Spleen (tissue), 11 donors: ENCODE data around the gene CCR9. TPM values are rescaled to one million over a fixed set of nuclear protein-coding genes. Genes with fewer than 3 reads are reported as not detected.

ENCODE experiments used
- DNase-seq: peaks from one replicate; pipeline ENCODE4 v3.0.0-alpha.2; 2020
- H3K27ac ChIP-seq, 8 donors: fragments of 200-600 bp; sonication (generic) in 7 of 8; 1 replicate in 4 of 8; 2 replicates in 4 of 8; pipeline versions ENCODE4 v1.5.0 to v1.8.0; 2016 to 2021; ENCODE audit warnings: inconsistent platforms in 4 of 8, mild to moderate bottlenecking in 4 of 8, moderate library complexity in 1 of 8
- H3K27me3 ChIP-seq, 7 donors: fragments of 200-600 bp; sonication (generic) in 6 of 7; replicated peaks in 1 of 7; 1 replicate in 4 of 7; 2 replicates in 3 of 7; pipeline versions ENCODE4 v1.5.0 to v1.8.0; 2016 to 2021; ENCODE audit warnings: inconsistent platforms in 3 of 7, mild to moderate bottlenecking in 1 of 7
- H3K36me3 ChIP-seq, 6 donors: fragments of 200-600 bp; sonication (generic) in 5 of 6; 1 replicate in 4 of 6; 2 replicates in 2 of 6; pipeline versions ENCODE4 v1.5.0 to v1.8.0; 2016 to 2021; ENCODE audit warnings: inconsistent platforms in 2 of 6
- H3K4me1 ChIP-seq, 6 donors: fragments of 200-600 bp; sonication (generic) in 5 of 6; 1 replicate in 3 of 6; 2 replicates in 3 of 6; pipeline versions ENCODE4 v1.5.0 to v1.8.0; 2016 to 2021; ENCODE audit warnings: inconsistent platforms in 3 of 6
- H3K4me3 ChIP-seq, 8 donors: fragments of 200-600 bp; sonication (generic) in 7 of 8; 1 replicate in 4 of 8; 2 replicates in 4 of 8; pipeline versions ENCODE4 v1.5.0 to v1.8.0; 2016 to 2021; ENCODE audit warnings: inconsistent platforms in 4 of 8, mild to moderate bottlenecking in 4 of 8, moderate library complexity in 2 of 8
- H3K9me3 ChIP-seq, 8 donors: fragments of 200-600 bp; sonication (generic) in 7 of 8; 1 replicate in 4 of 8; 2 replicates in 4 of 8; pipeline versions ENCODE4 v1.5.0 to v1.8.0; 2016 to 2021; ENCODE audit warnings: inconsistent platforms in 4 of 8
- CTCF ChIP-seq, 11 experiments: fragments of 200-600 bp in 7 of 11; fragments of 450-650 bp in 4 of 11; sonication (generic) in 4 of 11; IDR thresholded peaks in 8 of 11; conservative IDR thresholded peaks in 3 of 11; 1 replicate in 7 of 11; 2 replicates in 4 of 11; pipeline versions ENCODE4 v1.4.0 to v1.8.0; 2016 to 2021; ENCODE audit warnings: antibody characterized with exemption in 11 of 11, inconsistent platforms in 4 of 11, mild to moderate bottlenecking in 1 of 11
- POLR2A ChIP-seq, 3 donors: fragments of 450-650 bp; IDR thresholded peaks; one replicate each; pipeline ENCODE4 v1.5.1; 2017; ENCODE audit warnings: antibody characterized with exemption in 3 of 3, mild to moderate bottlenecking in 1 of 3
- POLR2AphosphoS5 ChIP-seq, 3 donors: sonication (generic); formaldehyde crosslinking; IDR thresholded peaks; one replicate each; pipeline ENCODE4 v1.5.1; 2017; ENCODE audit warnings: antibody characterized with exemption in 3 of 3
- WGBS, 5 donors: extraction: QIAGEN DNeasy Blood & Tissue Kit in 3 of 5; methylation state at CpG; one replicate each; pipeline versions ENCODE4 v1.1.5 to v1.1.7; 2013 to 2018; 5-methylcytosine and 5-hydroxymethylcytosine counted together
- intact Hi-C: fragments of 100-400 bp; cut with DNase I; formaldehyde crosslinking; loops from one replicate; pipeline ENCODE4 v1.15.0; 2023; ENCODE audit warnings: low total_unique reads
- polyA plus RNA-seq, 3 donors: library from polyadenylated mRNA; stranded (reverse); fragments of 200-250 nt; gene quantifications; one replicate each; pipeline ENCODE4 v1.2.1, GENCODE V29; 2013
- total RNA-seq, 7 donors: library from RNA; depleted of rRNA in 3 of 7; stranded (reverse); fragments of >200 nt in 3 of 7; fragmentation: NEBNext Ultra II Directional in 4 of 7; extraction: Animal tissue kit (Norgen Biotek cat#: 25700) in 4 of 7; gene quantifications; one replicate each; pipeline versions ENCODE4 v1.1.0 to v1.2.1, GENCODE V29; 2016 to 2021
- donor health status: healthy with polysubstance abuse.
- donor health status: DM: no; HTN: no; CAD: no; lungs with moderate emphysema.
- donor health status: DM: no; HTN: no; CAD: no.
- donor health status: Bipolar disorder and iron deficiency.
- donor health status: healthy.
- donor health status: DM: no; HTN: no; CAD: no.
- donor health status: DM: yes; HTN: yes; CAD: no.

The CCR9 gene
- total and polyA plus RNA-seq, 10 donors = 1.1 to 3.6 (median 1.5) TPM

- TF ChIP-seq POLR2AphosphoS5 (IDR thresholded peaks at IDR 0.05) (no peak), CTCF (IDR thresholded peaks at IDR 0.05 in 8 of 11, conservative IDR thresholded peaks at IDR 0.05 in 3 of 11) (no peak), POLR2A (IDR thresholded peaks at IDR 0.05) (no peak)
- Histone ChIP-seq H3K36me3 (peaks cover 0 to 100% (median 81%) of the 10 kb centered on the region in 6 donors), H3K4me3 (no peak overlapping the region), H3K27me3 (no peaks in the 10 kb centered on the region), H3K4me1 (peaks cover 0 to 17% (median 0%) of the 10 kb centered on the region in 6 donors), H3K27ac (no peak overlapping the region), H3K9me3 (no peaks in the 10 kb centered on the region)
- intact Hi-C loops = no loop called here
- no peak for DNase-seq
- WGBS, 5 donors = 86 to 96% (median 94%) methylated on average over 6 of the region's 6 CpGs
Observed at GRCh38 chr3:45931496-45931895, 45.2 kb downstream of the CCR9 start.

- no peak for DNase-seq
Observed at GRCh38 chr3:45932112-45932511, 45.8 kb downstream of the CCR9 start.

GRCh38 chr3:45933591-45933990 lies 47.2 kb downstream of the CCR9 start:
- H3K27ac ChIP-seq = no peak overlapping the region
- H3K36me3 ChIP-seq = peaks cover 0 to 100% (median 74%) of the 10 kb centered on the region in 6 donors
- no peaks in the 10 kb centered on the region for H3K9me3 ChIP-seq
- TF ChIP-seq CTCF (IDR thresholded peaks at IDR 0.05 in 8 of 11, conservative IDR thresholded peaks at IDR 0.05 in 3 of 11) (no peak), POLR2AphosphoS5 (IDR thresholded peaks at IDR 0.05) (no peak), POLR2A (IDR thresholded peaks at IDR 0.05) (no peak)
- H3K27me3 ChIP-seq = no peaks in the 10 kb centered on the region
- 81 to 93% (median 88%) methylated on average over 4 of the region's 4 CpGs for WGBS, 5 donors
- H3K4me1 ChIP-seq = peaks cover 0 to 21% (median 1%) of the 10 kb centered on the region in 6 donors
- no peak for DNase-seq
- intact Hi-C loops = no loop called here
- no peak overlapping the region for H3K4me3 ChIP-seq

More at GRCh38 chr3:45932112-45932511, 45.8 kb downstream of the CCR9 start:
- Histone ChIP-seq H3K4me1 (peaks cover 0 to 17% (median 0%) of the 10 kb centered on the region in 6 donors), H3K27me3 (no peaks in the 10 kb centered on the region), H3K4me3 (no peak overlapping the region), H3K36me3 (peaks cover 0 to 100% (median 85%) of the 10 kb centered on the region in 6 donors), H3K27ac (peak overlapping the region in 2 of 8 donors; percentile 14 to 37), H3K9me3 (no peaks in the 10 kb centered on the region)
- TF ChIP-seq POLR2AphosphoS5 (IDR thresholded peaks at IDR 0.05) (peak in 1 of 3 donors; percentile 14), CTCF (IDR thresholded peaks at IDR 0.05 in 8 of 11, conservative IDR thresholded peaks at IDR 0.05 in 3 of 11) (no peak), POLR2A (IDR thresholded peaks at IDR 0.05) (no peak)
- 60 to 94% (median 75%) methylated on average over 3 to 4 of the region's 4 CpGs for WGBS, 5 donors
- intact Hi-C loops = no loop called here

- 86 to 96% (median 91%) methylated on average over 9 of the region's 9 CpGs for WGBS, 5 donors
- H3K4me3 ChIP-seq = no peak overlapping the region
- intact Hi-C loops = loop anchor here (5.0 kb wide), 1 partner anchor 436 kb away; the partner anchor contains the start of gene CCR5
- peaks cover 0 to 30% (median 11%) of the 10 kb centered on the region in 6 donors for H3K4me1 ChIP-seq
- no peaks in the 10 kb centered on the region for H3K9me3 ChIP-seq
- DNase-seq = no peak
- H3K27ac ChIP-seq = no peak overlapping the region
- TF ChIP-seq CTCF (IDR thresholded peaks at IDR 0.05 in 8 of 11, conservative IDR thresholded peaks at IDR 0.05 in 3 of 11) (no peak), POLR2A (IDR thresholded peaks at IDR 0.05) (no peak), POLR2AphosphoS5 (IDR thresholded peaks at IDR 0.05) (no peak)
- no peaks in the 10 kb centered on the region for H3K27me3 ChIP-seq
- H3K36me3 ChIP-seq = peaks cover 0 to 84% (median 49%) of the 10 kb centered on the region in 6 donors
Observed at GRCh38 chr3:45936261-45936660, 49.9 kb downstream of the CCR9 start.
